B cell (primary cell): ENCODE results near the gene NMT1. TPM values are rescaled to one million over a fixed set of nuclear protein-coding genes. Genes with fewer than 3 reads are reported as not detected.

Experiments used
- ATAC-seq: fragments of 200-7000 bp; cut with Tn5 transposase; one replicate; pipeline ENCODE4 v1.10.0; 2021; ENCODE audit warnings: low read depth, mild to moderate bottlenecking, moderate number of reproducible peaks, moderate library complexity
- CTCF ChIA-PET: fragments of 350-600 bp; sonication (Branson Sonifier 250); formaldehyde crosslinking; loops from one replicate; lab custom pipeline; 2021; ENCODE audit warnings: antibody characterized with exemption, inconsistent platforms; lab: Charles Lee
- POLR2A ChIA-PET: fragments of 350-600 bp; sonication (Branson Sonifier 250); formaldehyde crosslinking; loops from one replicate; lab custom pipeline; 2021; ENCODE audit warnings: antibody characterized with exemption; lab: Charles Lee
- DNase-seq: peaks from one replicate; pipeline ENCODE4 v3.0.0; 2013
- H2AFZ ChIP-seq: 2 replicates; pipeline ENCODE4 v1.6.1; 2012; ENCODE audit warnings: mild to moderate bottlenecking, low read depth, low read length; ENCODE audit not compliant: insufficient read depth, poor library complexity, severe bottlenecking
- H3K27ac ChIP-seq, 2 donors: 1 replicate in 1 of 2; 2 replicates in 1 of 2; pipeline ENCODE4 v1.5.1; 2012 to 2013; ENCODE audit warnings: low read length in 2 of 2, mild to moderate bottlenecking in 2 of 2, moderate library complexity in 1 of 2
- H3K27me3 ChIP-seq, 4 experiments: fragments of 200-600 bp in 1 of 4; sonication (generic) in 1 of 4; replicated peaks in 1 of 4; 1 replicate in 2 of 4; 2 replicates in 2 of 4; pipeline versions ENCODE4 v1.6.1 to v1.7.0; 2013 to 2016; ENCODE audit warnings: low read length in 3 of 4, mild to moderate bottlenecking in 2 of 4, mixed read lengths in 1 of 4, moderate library complexity in 1 of 4; ENCODE audit not compliant: insufficient read depth in 4 of 4, control insufficient read depth in 3 of 4; ENCODE audit errors: control extremely low read depth in 1 of 4
- H3K36me3 ChIP-seq, 2 experiments: replicated peaks in 1 of 2; 1 replicate in 1 of 2; 2 replicates in 1 of 2; pipeline versions ENCODE4 v1.6.1 to v1.7.1; 2013; ENCODE audit warnings: low read length in 1 of 2; ENCODE audit not compliant: insufficient read depth in 2 of 2, control insufficient read depth in 1 of 2; ENCODE audit errors: control extremely low read depth in 1 of 2, extremely low read depth in 1 of 2
- H3K4me1 ChIP-seq, 2 donors: fragments of 200-600 bp in 1 of 2; sonication (generic) in 1 of 2; 1 replicate in 1 of 2; 2 replicates in 1 of 2; pipeline versions ENCODE4 v1.5.1 to v1.6.1; 2013 to 2017; ENCODE audit warnings: low read length in 2 of 2; ENCODE audit not compliant: control insufficient read depth in 2 of 2, insufficient read depth in 2 of 2
- H3K4me2 ChIP-seq: replicated peaks from 2 replicates; pipeline ENCODE3; 2012; ENCODE audit warnings: mild to moderate bottlenecking, low read depth, low read length; ENCODE audit not compliant: poor library complexity, severe bottlenecking
- H3K4me3 ChIP-seq, 5 experiments: fragments of 200-600 bp in 1 of 5; sonication (generic) in 1 of 5; 1 replicate in 3 of 5; 2 replicates in 2 of 5; pipeline versions ENCODE4 v1.5.1 to v1.7.0; 2011 to 2016; ENCODE audit warnings: low read length in 4 of 5, mild to moderate bottlenecking in 4 of 5, low read depth in 2 of 5, control low read depth in 1 of 5, moderate library complexity in 1 of 5; ENCODE audit not compliant: insufficient read depth in 1 of 5; ENCODE audit errors: control extremely low read depth in 1 of 5, extremely low read depth in 1 of 5
- H3K79me2 ChIP-seq: fragments of 200-600 bp; sonication (generic); one replicate; pipeline ENCODE4 v1.6.0; 2016; ENCODE audit warnings: low read length; ENCODE audit not compliant: control insufficient read depth, insufficient read depth
- H3K9ac ChIP-seq: fragments of 200-600 bp; sonication (generic); 2 replicates; pipeline ENCODE4 v1.6.1; 2017; ENCODE audit warnings: mild to moderate bottlenecking, low read length, moderate library complexity
- H3K9me3 ChIP-seq, 3 donors: one replicate each; pipeline versions ENCODE4 v1.6.1 to v1.7.1; 2013; ENCODE audit warnings: low read length in 2 of 3; ENCODE audit not compliant: control insufficient read depth in 2 of 3, insufficient read depth in 1 of 3; ENCODE audit errors: control extremely low read depth in 1 of 3
- H4K20me1 ChIP-seq: 2 replicates; pipeline ENCODE4 v1.6.0; 2012; ENCODE audit warnings: mild to moderate bottlenecking, low read length; ENCODE audit not compliant: insufficient read depth, control insufficient read depth, poor library complexity, severe bottlenecking
- H3K27ac Mint-ChIP-seq: one replicate; pipeline ENCODE4 v1.8.0; 2021; ENCODE audit warnings: mixed read lengths
- H3K27me3 Mint-ChIP-seq: one replicate; pipeline ENCODE4 v1.8.0; 2021; ENCODE audit warnings: mixed read lengths
- H3K4me1 Mint-ChIP-seq: one replicate; pipeline ENCODE4 v1.8.0; 2021; ENCODE audit warnings: mixed read lengths
- H3K4me3 Mint-ChIP-seq: one replicate; pipeline ENCODE4 v1.8.0; 2021; ENCODE audit warnings: mixed read lengths
- H3K9me3 Mint-ChIP-seq: one replicate; pipeline ENCODE4 v1.8.0; 2022; ENCODE audit warnings: mixed read lengths; ENCODE audit not compliant: insufficient read depth
- EZH2 ChIP-seq: IDR thresholded peaks from 2 replicates; pipeline ENCODE4 v1.6.1; 2012; ENCODE audit warnings: borderline replicate concordance, low read depth, mild to moderate bottlenecking, moderate library complexity, low read length; ENCODE audit not compliant: insufficient read depth, poor library complexity, severe bottlenecking
- WGBS: methylation state at CpG from one replicate; pipeline ENCODE4 v1.1.5; 2013; ENCODE audit warnings: missing lambda C conversion rate; ENCODE audit not compliant: insufficient coverage; 5-methylcytosine and 5-hydroxymethylcytosine counted together
- intact Hi-C: fragments of 100-400 bp; cut with micrococcal nuclease; formaldehyde crosslinking; loops from one replicate; pipeline ENCODE4 v1.10.0; 2022
- polyA plus RNA-seq: library from polyadenylated mRNA; depleted of rRNA; stranded (reverse); fragments of >200 nt; gene quantifications from 2 replicates; pipeline ENCODE4 v1.2.3, GENCODE V29; 2012
- total RNA-seq, 2 donors: library from RNA; stranded (reverse); fragments of 120-200 nt in 1 of 2; gene quantifications; 1 replicate in 1 of 2; 2 replicates in 1 of 2; pipeline versions ENCODE4 v1.2.3 to v1.2.4, GENCODE V29; 2013 to 2022
- TF ChIP-seq, protein P1 (sequence below): fragments of 200-600 bp; IDR thresholded peaks from one replicate; pipeline ENCODE4 v1.8.0; 2022; ENCODE audit warnings: antibody characterized with exemption, mild to moderate bottlenecking

NMT1 gene
- total and polyA plus RNA-seq, 2 donors (not counting 1 experiment from before 2014, with no cell fraction given) = 30.1 to 134 TPM

DNA sequence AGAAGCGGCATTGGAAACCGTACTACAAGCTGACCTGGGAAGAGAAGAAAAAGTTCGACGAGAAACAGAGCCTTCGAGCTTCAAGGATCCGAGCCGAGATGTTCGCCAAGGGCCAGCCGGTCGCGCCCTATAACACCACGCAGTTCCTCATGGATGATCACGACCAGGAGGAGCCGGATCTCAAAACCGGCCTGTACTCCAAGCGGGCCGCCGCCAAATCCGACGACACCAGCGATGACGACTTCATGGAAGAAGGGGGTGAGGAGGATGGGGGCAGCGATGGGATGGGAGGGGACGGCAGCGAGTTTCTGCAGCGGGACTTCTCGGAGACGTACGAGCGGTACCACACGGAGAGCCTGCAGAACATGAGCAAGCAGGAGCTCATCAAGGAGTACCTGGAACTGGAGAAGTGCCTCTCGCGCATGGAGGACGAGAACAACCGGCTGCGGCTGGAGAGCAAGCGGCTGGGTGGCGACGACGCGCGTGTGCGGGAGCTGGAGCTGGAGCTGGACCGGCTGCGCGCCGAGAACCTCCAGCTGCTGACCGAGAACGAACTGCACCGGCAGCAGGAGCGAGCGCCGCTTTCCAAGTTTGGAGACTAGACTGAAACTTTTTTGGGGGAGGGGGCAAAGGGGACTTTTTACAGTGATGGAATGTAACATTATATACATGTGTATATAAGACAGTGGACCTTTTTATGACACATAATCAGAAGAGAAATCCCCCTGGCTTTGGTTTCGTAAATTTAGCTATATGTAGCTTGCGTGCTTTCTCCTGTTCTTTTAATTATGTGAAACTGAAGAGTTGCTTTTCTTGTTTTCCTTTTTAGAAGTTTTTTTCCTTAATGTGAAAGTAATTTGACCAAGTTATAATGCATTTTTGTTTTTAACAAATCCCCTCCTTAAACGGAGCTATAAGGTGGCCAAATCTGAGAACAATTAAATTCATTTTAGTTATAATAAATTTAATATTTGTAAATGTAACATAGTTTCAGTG is 88.8 kb downstream of the NMT1 start:
- no peak for TF ChIP-seq EZH2
- TF ChIP-seq, protein P1, sequence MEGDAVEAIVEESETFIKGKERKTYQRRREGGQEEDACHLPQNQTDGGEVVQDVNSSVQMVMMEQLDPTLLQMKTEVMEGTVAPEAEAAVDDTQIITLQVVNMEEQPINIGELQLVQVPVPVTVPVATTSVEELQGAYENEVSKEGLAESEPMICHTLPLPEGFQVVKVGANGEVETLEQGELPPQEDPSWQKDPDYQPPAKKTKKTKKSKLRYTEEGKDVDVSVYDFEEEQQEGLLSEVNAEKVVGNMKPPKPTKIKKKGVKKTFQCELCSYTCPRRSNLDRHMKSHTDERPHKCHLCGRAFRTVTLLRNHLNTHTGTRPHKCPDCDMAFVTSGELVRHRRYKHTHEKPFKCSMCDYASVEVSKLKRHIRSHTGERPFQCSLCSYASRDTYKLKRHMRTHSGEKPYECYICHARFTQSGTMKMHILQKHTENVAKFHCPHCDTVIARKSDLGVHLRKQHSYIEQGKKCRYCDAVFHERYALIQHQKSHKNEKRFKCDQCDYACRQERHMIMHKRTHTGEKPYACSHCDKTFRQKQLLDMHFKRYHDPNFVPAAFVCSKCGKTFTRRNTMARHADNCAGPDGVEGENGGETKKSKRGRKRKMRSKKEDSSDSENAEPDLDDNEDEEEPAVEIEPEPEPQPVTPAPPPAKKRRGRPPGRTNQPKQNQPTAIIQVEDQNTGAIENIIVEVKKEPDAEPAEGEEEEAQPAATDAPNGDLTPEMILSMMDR = no peak
- Histone ChIP-seq H3K4me2 (peak overlapping the region; percentile 93), H3K79me2 (peaks cover 58% of the 10 kb centered on the region), H4K20me1 (peaks cover 23% of the 10 kb centered on the region), H3K9me3 (no peaks in the 10 kb centered on the region), H3K4me1 (peaks cover 29 to 52% of the 10 kb centered on the region in 2 donors), H3K9ac (peak overlapping the region; percentile 78), H2AFZ (peak overlapping the region; percentile 65), H3K4me3 (peak overlapping the region; percentile 69 to 96 (median 85)), H3K27me3 (no peaks in the 10 kb centered on the region), H3K27ac (peak overlapping the region; percentile 47 to 52), H3K36me3 (no peaks in the 10 kb centered on the region)
- Mint-ChIP-seq H3K4me3 (peak overlapping the region; percentile 91), H3K9me3 (no peaks in the 10 kb centered on the region), H3K4me1 (peaks cover 51% of the 10 kb centered on the region), H3K27ac (peak overlapping the region; percentile 99), H3K27me3 (no peaks in the 10 kb centered on the region)
- under 1% methylated on average over 53 of the region's 56 CpGs for WGBS
- intact Hi-C loops = loop anchor here (1.0 to 5.0 kb wide), 5 partner anchors 23 to 1143 kb away; no protein-coding TSS in a partner anchor
- ATAC-seq (no peak), DNase-seq (no peak)
- CTCF ChIA-PET = interaction anchor here (0.6 to 7.5 kb wide), 19 partner anchors 10 to 245 kb away, joined by 3 to 242 read pairs (median 5); partner anchors contain the start of genes ACBD4, FMNL1, HEXIM2 and PLCD3
- POLR2A ChIA-PET = interaction anchor here (0.6 to 6.6 kb wide), 14 partner anchors 11 to 1789 kb away, joined by 3 to 246 read pairs (median 8); partner anchors contain the start of genes ACBD4, FMNL1 and HEXIM2
